GM12878 (cell line): ENCODE results near the gene GALNT6. TPM values are rescaled to one million over a fixed set of nuclear protein-coding genes. Genes with fewer than 3 reads are reported as not detected.
A peak's percentile ranks its signal among the peaks of the same experiment; 100 is the strongest.

ENCODE experiments used
- ATAC-seq: fragments of 200-7000 bp; cut with Tn5 transposase; 3 replicates; pipeline ENCODE4 v1.9.1; 2020; ENCODE audit warnings: mild to moderate bottlenecking, moderate library complexity
- BruUV-seq: library from RNA; stranded (reverse); fragments of 400-500 nt; replicated peaks from 2 replicates; lab custom pipeline; 2021; lab: Mats Ljungman, UMichigan
- CTCF ChIA-PET: fragments of 300-600 bp; sonication (Branson Sonifier 250); formaldehyde crosslinking; extraction: SDS; loops from one replicate; lab custom pipeline; 2021; ENCODE audit warnings: inconsistent platforms; lab: Yijun Ruan, JAX
- POLR2A ChIA-PET: fragments of 350-600 bp; formaldehyde crosslinking; extraction: SDS; loops from one replicate; lab custom pipeline; 2021; ENCODE audit warnings: inconsistent platforms; lab: Charles Lee
- RAD21 ChIA-PET: fragments of 300-600 bp; sonication (Branson Sonifier 250); formaldehyde crosslinking; loops from one replicate; lab custom pipeline; 2023; ENCODE audit warnings: antibody characterized with exemption; ENCODE audit not compliant: unreplicated experiment; lab: Charles Lee
- SMC1A ChIA-PET: fragments of 300-600 bp; sonication (Branson Sonifier 250); formaldehyde crosslinking; loops from one replicate; lab custom pipeline; 2023; ENCODE audit not compliant: unreplicated experiment, uncharacterized antibody; lab: Charles Lee
- DNase-seq: peaks from one replicate; pipeline ENCODE4 v3.0.0-alpha.2; 2011; ENCODE audit warnings: low read depth, low spot score
- FAIRE-seq: peaks from 3 replicates; lab custom pipeline; 2011; peaks lifted over from hg19 to GRCh38; lab: Jason Lieb, UNC
- H2AFZ ChIP-seq: 2 replicates; pipeline ENCODE4 v1.6.0; 2011; ENCODE audit warnings: low read depth, low read length, control low read depth; ENCODE audit not compliant: control insufficient read depth
- H3K27ac ChIP-seq: 2 replicates; pipeline ENCODE4 v1.5.1; 2011; ENCODE audit warnings: control low read depth; ENCODE audit not compliant: control insufficient read depth, insufficient read depth
- H3K27me3 ChIP-seq, 2 experiments: replicated peaks in 1 of 2; 2 replicates each; pipeline versions ENCODE4 v1.6.0 to v1.6.1; 2011; ENCODE audit warnings: low read length in 1 of 2; ENCODE audit not compliant: control insufficient read depth in 2 of 2, insufficient read depth in 2 of 2
- H3K36me3 ChIP-seq, 2 experiments: 2 replicates each; pipeline ENCODE4 v1.5.1; 2011; ENCODE audit warnings: low read length in 1 of 2; ENCODE audit not compliant: control insufficient read depth in 2 of 2, insufficient read depth in 2 of 2
- H3K4me1 ChIP-seq: 2 replicates; pipeline ENCODE4 v1.6.1; 2011; ENCODE audit warnings: mild to moderate bottlenecking, low read length, moderate library complexity, mixed read lengths; ENCODE audit not compliant: control insufficient read depth, insufficient read depth
- H3K4me2 ChIP-seq: 2 replicates; pipeline ENCODE4 v1.6.0; 2011; ENCODE audit warnings: control low read depth; ENCODE audit not compliant: control insufficient read depth, insufficient read depth
- H3K4me3 ChIP-seq: fragments of 200-600 bp; sonication (generic); 2 replicates; pipeline ENCODE4 v1.5.1; 2016
- H3K79me2 ChIP-seq: 2 replicates; pipeline ENCODE4 v1.6.0; 2011; ENCODE audit warnings: low read length; ENCODE audit not compliant: control insufficient read depth, insufficient read depth
- H3K9ac ChIP-seq: 2 replicates; pipeline ENCODE4 v1.8.0; 2011; ENCODE audit warnings: low read length, control low read depth, mixed read lengths; ENCODE audit not compliant: control insufficient read depth, insufficient read depth
- H3K9me3 ChIP-seq: replicated peaks from 3 replicates; pipeline ENCODE4 v1.5.1; 2011; ENCODE audit warnings: mild to moderate bottlenecking, low read length; ENCODE audit not compliant: control insufficient read depth, insufficient read depth
- H4K20me1 ChIP-seq: 2 replicates; pipeline ENCODE4 v1.6.0; 2011; ENCODE audit not compliant: control insufficient read depth, insufficient read depth
- CBX3 ChIP-seq: fragments of 200-600 bp; sonication (generic); IDR thresholded peaks from 2 replicates; pipeline ENCODE4 v1.6.1; 2016; ENCODE audit warnings: low read depth, borderline replicate concordance
- KLF5 ChIP-seq: fragments of 450-650 bp; IDR thresholded peaks from 2 replicates; pipeline ENCODE4 v1.6.1; 2014; ENCODE audit warnings: mild to moderate bottlenecking; ENCODE audit not compliant: partially characterized antibody
- MTA2 ChIP-seq: fragments of 450-650 bp; IDR thresholded peaks from 2 replicates; pipeline ENCODE4 v1.6.1; 2016; ENCODE audit warnings: low read depth, mild to moderate bottlenecking, moderate library complexity
- MXI1 ChIP-seq: fragments of 150-350 bp; IDR thresholded peaks from 2 replicates; pipeline ENCODE4 v1.6.1; 2011; ENCODE audit warnings: low read depth, mild to moderate bottlenecking, inconsistent platforms, low read length, improper control_type of control experiment
- NFIC ChIP-seq: IDR thresholded peaks from 2 replicates; pipeline ENCODE4 v1.6.1; 2012; ENCODE audit warnings: low read depth, mild to moderate bottlenecking, inconsistent platforms, low read length, moderate library complexity
- RAD21 ChIP-seq: IDR thresholded peaks from 2 replicates; pipeline ENCODE4 v1.6.1; 2011; ENCODE audit warnings: mild to moderate bottlenecking, low read depth, low read length, moderate library complexity; ENCODE audit not compliant: insufficient read depth
- RB1 ChIP-seq: fragments of 450-650 bp; formaldehyde crosslinking; IDR thresholded peaks from 2 replicates; pipeline ENCODE4 v1.6.1; 2017; ENCODE audit warnings: mild to moderate bottlenecking, borderline replicate concordance
- ZNF207 ChIP-seq: fragments of 450-650 bp; IDR thresholded peaks from 2 replicates; pipeline ENCODE4 v1.6.1; 2014; ENCODE audit warnings: antibody characterized with exemption, mild to moderate bottlenecking, borderline replicate concordance
- WGBS: methylation state at CpG from one replicate; pipeline ENCODE4 v1.1.6; 2016; ENCODE audit warnings: low lambda C conversion rate; ENCODE audit not compliant: insufficient replicate concordance, insufficient coverage; ENCODE audit errors: missing lambda C conversion rate; 5-methylcytosine and 5-hydroxymethylcytosine counted together
- in situ Hi-C: fragments of 300-500 bp; cut with MboI; formaldehyde crosslinking; loops from 9 replicates; pipeline ENCODE4 v1.14.3; 2018; ENCODE audit warnings: mixed read lengths
- intact Hi-C: fragments of 100-400 bp; cut with micrococcal nuclease; formaldehyde crosslinking; loops from one replicate; pipeline ENCODE4 v1.14.2; 2022; ENCODE audit not compliant: unreplicated experiment
- polyA plus RNA-seq, 11 experiments: library from polyadenylated mRNA; depleted of rRNA in 4 of 11; unstranded in 6 of 11; stranded (reverse) in 5 of 11; fragments of >200 nt; fragmentation: Nextera tagmentation in 4 of 11; fragmentation: Illumina TruSeq in 1 of 11; extraction: Ambion mirVana in 4 of 11; extraction: Trizol in 1 of 11; gene quantifications; 1 replicate in 1 of 11; 2 replicates in 10 of 11; pipeline versions ENCODE4 v1.2.1 to v1.2.3, GENCODE V29; 2011 to 2016; ENCODE audit warnings: inconsistent platforms in 2 of 11, missing spikeins in 2 of 11, low read depth in 1 of 11
- total RNA-seq, 4 experiments: library from RNA; depleted of rRNA in 3 of 4; stranded (reverse); fragments of >200 nt in 3 of 4; fragmentation: Illumina TruSeq in 1 of 4; extraction: Trizol in 1 of 4; gene quantifications; 2 replicates each; pipeline versions ENCODE4 v1.2.1 to v1.2.3, GENCODE V29; 2013 to 2021

The GALNT6 gene
- total and polyA plus RNA-seq, 10 of the 15 experiments (the other 5 are each of a cell fraction or from before 2014, with no cell fraction given): 6.6 to 40.4 (median 23.7) TPM

GRCh38 chr12:51429700-51430099 is 38.5 kb upstream of the GALNT6 start:
- no TSS peak for BruUV-seq
- FAIRE-seq (no peak), DNase-seq (no peak)
- intact Hi-C loops (loop anchor here (10.0 kb wide), 1 partner anchor 555 kb away; no protein-coding TSS in a partner anchor), in situ Hi-C loops (loop anchor here (10.0 kb wide), 1 partner anchor 445 kb away; no protein-coding TSS in a partner anchor)
- Histone ChIP-seq H3K4me2 (no peak overlapping the region; the same call in 1 of the 2 replicates), H3K9me3 (no peaks in the 10 kb centered on the region), H3K79me2 (no peaks in the 10 kb centered on the region), H2AFZ (peak overlapping the region; percentile 18), H3K27me3 (no peaks in the 10 kb centered on the region), H3K9ac (no peak overlapping the region), H3K36me3 (no peaks in the 10 kb centered on the region), H3K4me3 (no peak overlapping the region), H3K27ac (no peak overlapping the region), H3K4me1 (no peaks in the 10 kb centered on the region)
- CTCF ChIA-PET: interaction anchor here (0.6 to 14.2 kb wide), 3 partner anchors 8 to 102 kb away, joined by 3 to 183 read pairs (median 7); no protein-coding TSS in a partner anchor
- WGBS: 94% methylated on average over 4 of the region's 4 CpGs
- RAD21 ChIA-PET: interaction anchor here (1.0 to 1.7 kb wide), 2 partner anchors 101 to 102 kb away, joined by 3 to 4 read pairs; no protein-coding TSS in a partner anchor
- POLR2A ChIA-PET: no interaction called here
- no peak for TF ChIP-seq MTA2
- TF ChIP-seq ZNF207: no peak
- TF ChIP-seq NFIC: 0 out of 2 replicates have a peak, but pooled peaks have one; percentile 23
- TF ChIP-seq, all 136 proteins: peak for 1
- peak; percentile 16; the same call in 1 of the 3 replicates for ATAC-seq
- H4K20me1 ChIP-seq: no peaks in the 10 kb centered on the region
- SMC1A ChIA-PET: interaction anchor here (1.0 to 2.5 kb wide), 4 partner anchors 11 to 102 kb away, joined by 3 to 7 read pairs (median 4); no protein-coding TSS in a partner anchor

GRCh38 chr12:51428256-51428655 is 37.0 kb upstream of the GALNT6 start:
- Histone ChIP-seq H3K4me1 (peaks cover 3% of the 10 kb centered on the region; the same call in 1 of the 2 replicates), H3K27me3 (no peaks in the 10 kb centered on the region), H3K9ac (no peak overlapping the region), H2AFZ (no peak overlapping the region), H3K36me3 (no peaks in the 10 kb centered on the region), H3K4me3 (no peak overlapping the region)
- CTCF ChIA-PET: interaction anchor here (0.6 to 14.2 kb wide), 6 partner anchors 9 to 107 kb away, joined by 3 to 183 read pairs (median 4); no protein-coding TSS in a partner anchor
- SMC1A ChIA-PET: interaction anchor here (1.1 to 2.5 kb wide), 3 partner anchors 33 to 148 kb away, joined by 3 to 7 read pairs (median 4); no protein-coding TSS in a partner anchor
- no TSS peak for BruUV-seq
- intact Hi-C loops: loop anchor here (10.0 kb wide), 1 partner anchor 557 kb away; no protein-coding TSS in a partner anchor
- in situ Hi-C loops: loop anchor here (10.0 kb wide), 1 partner anchor 447 kb away; no protein-coding TSS in a partner anchor
- DNase-seq (no peak), ATAC-seq (no peak)
- RAD21 ChIA-PET: interaction anchor here (1.0 kb wide), 1 partner anchor 102 kb away, joined by 4 read pairs; no protein-coding TSS in a partner anchor
- 79% methylated on average over 4 of the region's 4 CpGs for WGBS
- TF ChIP-seq CBX3 (no peak), RB1 (no peak), MXI1 (no peak), RAD21 (no peak), KLF5 (no peak)
- TF ChIP-seq, all 136 proteins: peak for 0
- Histone ChIP-seq H3K9me3 (no peaks in the 10 kb centered on the region), H3K27ac (no peak overlapping the region), H3K4me2 (no peak overlapping the region), H3K79me2 (no peaks in the 10 kb centered on the region), H4K20me1 (no peaks in the 10 kb centered on the region)
- POLR2A ChIA-PET: no interaction called here
- no peak for FAIRE-seq
